PC-9 (cell line): Measurements from ENCODE around the gene KIAA1328. TPM values are rescaled to one million over a fixed set of nuclear protein-coding genes. Genes with fewer than 3 reads are reported as not detected.
"Not testable (repeated sequence)": the region's sequence is repeated elsewhere in the genome, so short reads cannot be mapped to it uniquely, and the experiment has no call there.

Experiments used
- BruUV-seq: library from RNA; stranded (reverse); fragments of 400-500 nt; replicated peaks from 2 replicates; lab custom pipeline; 2021; lab: Mats Ljungman, UMichigan
- CTCF ChIA-PET: fragments of 300-600 bp; sonication (Branson Sonifier 250); formaldehyde crosslinking; loops from one replicate; lab custom pipeline; 2022; ENCODE audit warnings: antibody characterized with exemption; lab: Charles Lee
- POLR2A ChIA-PET: fragments of 300-600 bp; sonication (Branson Sonifier 250); formaldehyde crosslinking; loops from one replicate; lab custom pipeline; 2022; ENCODE audit warnings: antibody characterized with exemption; ENCODE audit not compliant: unreplicated experiment; lab: Charles Lee
- DNase-seq, 2 experiments: peaks; one replicate each; pipeline versions ENCODE4 v3.0.0 to v3.0.0-alpha.2; 2015 to 2022; ENCODE audit warnings: mixed read lengths in 1 of 2
- H2AFZ ChIP-seq: fragments of 200-600 bp; sonication (generic); 2 replicates; pipeline ENCODE4 v1.8.1; 2017; ENCODE audit warnings: antibody characterized with exemption
- H3F3A ChIP-seq: fragments of 200-600 bp; sonication (generic); 2 replicates; pipeline ENCODE4 v1.8.1; 2017; ENCODE audit warnings: antibody characterized with exemption, mild to moderate bottlenecking, low read depth; ENCODE audit not compliant: insufficient read depth
- H3K27ac ChIP-seq: fragments of 200-600 bp; sonication (generic); 2 replicates; pipeline ENCODE4 v1.6.1; 2016; ENCODE audit warnings: mixed run types
- H3K27me3 ChIP-seq: fragments of 200-600 bp; sonication (generic); 2 replicates; pipeline ENCODE4 v1.6.1; 2016; ENCODE audit warnings: low read depth, mixed run types; ENCODE audit not compliant: insufficient read depth
- H3K36me3 ChIP-seq: fragments of 200-600 bp; sonication (generic); 2 replicates; pipeline ENCODE4 v1.6.1; 2016; ENCODE audit warnings: low read depth, mixed run types
- H3K4me1 ChIP-seq: fragments of 200-600 bp; sonication (generic); replicated peaks from 2 replicates; pipeline ENCODE4 v1.6.1; 2016; ENCODE audit warnings: mixed run types; ENCODE audit not compliant: insufficient read depth
- H3K4me2 ChIP-seq: fragments of 200-600 bp; sonication (generic); 2 replicates; pipeline ENCODE4 v1.6.1; 2017; ENCODE audit warnings: mixed run types
- H3K4me3 ChIP-seq: fragments of 200-600 bp; sonication (generic); 2 replicates; pipeline ENCODE4 v1.6.1; 2016; ENCODE audit warnings: mixed run types
- H3K79me2 ChIP-seq: fragments of 200-600 bp; sonication (generic); 2 replicates; pipeline ENCODE4 v1.6.1; 2017; ENCODE audit warnings: low read depth, mixed run types
- H3K9me2 ChIP-seq: fragments of 200-600 bp; sonication (generic); 2 replicates; pipeline ENCODE4 v1.8.1; 2017; ENCODE audit warnings: mild to moderate bottlenecking; ENCODE audit not compliant: insufficient read depth
- H3K9me3 ChIP-seq: fragments of 200-600 bp; sonication (generic); 2 replicates; pipeline ENCODE4 v1.8.1; 2016; ENCODE audit warnings: low read depth; ENCODE audit not compliant: insufficient read depth
- H4K20me1 ChIP-seq: fragments of 200-600 bp; sonication (generic); 2 replicates; pipeline ENCODE4 v1.8.1; 2017; ENCODE audit not compliant: insufficient read depth
- EZH2 ChIP-seq: fragments of 200-600 bp; sonication (generic); IDR thresholded peaks from 2 replicates; pipeline ENCODE4 v1.8.0; 2017; ENCODE audit warnings: antibody characterized with exemption, low read depth
- intact Hi-C: fragments of 100-400 bp; cut with micrococcal nuclease; formaldehyde crosslinking; loops from one replicate; pipeline ENCODE4 v1.10.0; 2022; ENCODE audit not compliant: unreplicated experiment
- total RNA-seq: library from RNA; stranded (reverse); gene quantifications from 2 replicates; pipeline ENCODE4 v1.2.3, GENCODE V29; 2021
- TF ChIP-seq, protein P1 (sequence below): fragments of 200-600 bp; sonication (generic); conservative IDR thresholded peaks from 2 replicates; pipeline ENCODE4 v1.6.1; 2017; ENCODE audit warnings: mixed run types, antibody characterized with exemption, mild to moderate bottlenecking, moderate library complexity

Gene KIAA1328
- total RNA-seq, 1 experiment from 2014 or later = 6.5 TPM

- no peaks in the 10 kb centered on the region for H3K9me3 ChIP-seq
- no peaks in the 10 kb centered on the region for H3K27me3 ChIP-seq
- BruUV-seq = no TSS peak
- no peaks in the 10 kb centered on the region for H4K20me1 ChIP-seq
- H3F3A ChIP-seq = no peaks in the 10 kb centered on the region
- H3K4me1 ChIP-seq = no peaks in the 10 kb centered on the region
- ChIA-PET POLR2A (no interaction called here), CTCF (no interaction called here)
- no peaks in the 10 kb centered on the region for H3K36me3 ChIP-seq
- H3K4me3 ChIP-seq = no peak overlapping the region
- no peaks in the 10 kb centered on the region for H3K9me2 ChIP-seq
- TF ChIP-seq EZH2 = no peak
- TF ChIP-seq, protein P1, sequence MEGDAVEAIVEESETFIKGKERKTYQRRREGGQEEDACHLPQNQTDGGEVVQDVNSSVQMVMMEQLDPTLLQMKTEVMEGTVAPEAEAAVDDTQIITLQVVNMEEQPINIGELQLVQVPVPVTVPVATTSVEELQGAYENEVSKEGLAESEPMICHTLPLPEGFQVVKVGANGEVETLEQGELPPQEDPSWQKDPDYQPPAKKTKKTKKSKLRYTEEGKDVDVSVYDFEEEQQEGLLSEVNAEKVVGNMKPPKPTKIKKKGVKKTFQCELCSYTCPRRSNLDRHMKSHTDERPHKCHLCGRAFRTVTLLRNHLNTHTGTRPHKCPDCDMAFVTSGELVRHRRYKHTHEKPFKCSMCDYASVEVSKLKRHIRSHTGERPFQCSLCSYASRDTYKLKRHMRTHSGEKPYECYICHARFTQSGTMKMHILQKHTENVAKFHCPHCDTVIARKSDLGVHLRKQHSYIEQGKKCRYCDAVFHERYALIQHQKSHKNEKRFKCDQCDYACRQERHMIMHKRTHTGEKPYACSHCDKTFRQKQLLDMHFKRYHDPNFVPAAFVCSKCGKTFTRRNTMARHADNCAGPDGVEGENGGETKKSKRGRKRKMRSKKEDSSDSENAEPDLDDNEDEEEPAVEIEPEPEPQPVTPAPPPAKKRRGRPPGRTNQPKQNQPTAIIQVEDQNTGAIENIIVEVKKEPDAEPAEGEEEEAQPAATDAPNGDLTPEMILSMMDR = no peak
- H3K79me2 ChIP-seq = no peaks in the 10 kb centered on the region
- intact Hi-C loops = no loop called here
- no peak overlapping the region for H3K4me2 ChIP-seq
- DNase-seq = no peak
- no peak overlapping the region for H3K27ac ChIP-seq
- no peak overlapping the region for H2AFZ ChIP-seq
Measured at GRCh38 chr18:36814994-36815393, 13.9 kb upstream of the KIAA1328 start.

DNA sequence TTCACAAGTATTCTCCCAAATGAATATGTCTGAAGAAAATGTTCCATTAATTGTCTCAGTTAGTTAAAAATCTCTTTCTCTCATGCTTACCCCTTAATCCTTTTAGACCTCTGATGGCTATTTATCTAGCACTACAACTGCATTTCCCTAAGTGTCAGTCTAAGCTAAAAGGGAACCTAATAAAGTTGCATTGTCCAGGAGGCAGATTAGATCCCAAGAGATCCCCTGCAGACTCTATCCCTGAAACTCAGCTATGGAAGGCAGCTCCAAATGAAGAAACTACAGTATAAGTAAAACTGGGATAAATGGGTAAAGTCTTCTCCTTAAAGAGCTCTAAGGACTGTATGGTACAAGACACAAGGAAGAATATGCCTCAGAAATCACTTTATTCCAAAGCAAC lies 12.8 kb upstream of the KIAA1328 start:
- BruUV-seq, H3K79me2 ChIP-seq, CTCF ChIA-PET, H3K36me3 ChIP-seq, H3F3A ChIP-seq, H3K9me2 ChIP-seq, H3K4me2 ChIP-seq, H3K4me3 ChIP-seq, H2AFZ ChIP-seq, H3K27ac ChIP-seq, H3K27me3 ChIP-seq, H3K9me3 ChIP-seq, intact Hi-C loops, H3K4me1 ChIP-seq, H4K20me1 ChIP-seq, POLR2A ChIA-PET, DNase-seq: not testable (repeated sequence)

GRCh38 chr18:36817039-36817438 lies 11.9 kb upstream of the KIAA1328 start:
- TF ChIP-seq EZH2 = no peak
- TF ChIP-seq, protein P1 = no peak
- DNase-seq = no peak
- Histone ChIP-seq H4K20me1 (no peaks in the 10 kb centered on the region), H3K79me2 (no peaks in the 10 kb centered on the region), H3K36me3 (no peaks in the 10 kb centered on the region), H3K9me3 (no peaks in the 10 kb centered on the region), H3K27me3 (no peaks in the 10 kb centered on the region), H2AFZ (no peak overlapping the region), H3K9me2 (no peaks in the 10 kb centered on the region), H3K4me2 (no peak overlapping the region), H3K4me3 (no peak overlapping the region), H3F3A (no peaks in the 10 kb centered on the region), H3K4me1 (no peaks in the 10 kb centered on the region), H3K27ac (no peak overlapping the region)
- POLR2A ChIA-PET = no interaction called here
- no TSS peak for BruUV-seq
- CTCF ChIA-PET = no interaction called here
- intact Hi-C loops = no loop called here

DNA sequence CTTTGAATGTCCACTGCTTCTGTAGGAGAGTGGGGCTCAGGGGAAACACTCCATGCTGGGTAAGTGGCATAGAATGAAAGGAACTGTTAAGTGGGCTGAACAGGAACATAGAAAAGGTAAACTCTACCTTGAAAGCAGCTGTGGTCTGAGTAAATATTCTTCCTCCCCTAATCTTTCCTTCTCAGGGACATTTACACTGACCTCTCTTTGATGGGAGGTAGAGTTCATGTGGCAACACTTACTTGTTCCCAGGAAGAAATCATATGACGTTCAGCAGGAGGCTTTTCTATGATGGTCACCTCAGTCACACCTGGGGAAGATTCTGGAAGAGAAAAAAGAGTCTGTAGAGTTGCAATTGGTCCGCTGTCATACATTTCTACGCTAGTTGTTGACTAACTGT lies 10.3 kb upstream of the KIAA1328 start:
- Histone ChIP-seq H3K36me3 (no peaks in the 10 kb centered on the region), H3K4me1 (no peaks in the 10 kb centered on the region), H3F3A (no peaks in the 10 kb centered on the region), H3K4me2 (no peak overlapping the region), H3K9me2 (no peaks in the 10 kb centered on the region), H3K9me3 (no peaks in the 10 kb centered on the region), H2AFZ (no peak overlapping the region), H4K20me1 (no peaks in the 10 kb centered on the region), H3K4me3 (no peak overlapping the region), H3K79me2 (no peaks in the 10 kb centered on the region), H3K27me3 (no peaks in the 10 kb centered on the region), H3K27ac (no peak overlapping the region)
- DNase-seq = no peak
- BruUV-seq = no TSS peak
- no peak for TF ChIP-seq EZH2
- TF ChIP-seq, protein P1 = no peak
- ChIA-PET CTCF (no interaction called here), POLR2A (no interaction called here)
- intact Hi-C loops = no loop called here
